Ascending aorta (tissue), 2 donors: ENCODE data around the gene VPS51. TPM values are rescaled to one million over a fixed set of nuclear protein-coding genes. Genes with fewer than 3 reads are reported as not detected.

ENCODE experiments used
- DNase-seq, 2 donors: peaks; one replicate each; pipeline ENCODE4 v3.0.0-alpha.2; 2019; ENCODE audit warnings: low spot score in 2 of 2
- H3K27ac ChIP-seq, 2 donors: fragments of 200-600 bp; sonication (generic); one replicate each; pipeline ENCODE4 v1.5.1; 2016 to 2017; ENCODE audit warnings: mild to moderate bottlenecking in 1 of 2
- H3K27me3 ChIP-seq: fragments of 200-600 bp; sonication (generic); one replicate; pipeline ENCODE4 v1.5.1; 2017
- H3K36me3 ChIP-seq, 2 donors: fragments of 200-600 bp; sonication (generic); one replicate each; pipeline ENCODE4 v1.5.1; 2016
- H3K4me1 ChIP-seq, 2 donors: fragments of 200-600 bp; sonication (generic); one replicate each; pipeline ENCODE4 v1.5.1; 2016 to 2017; ENCODE audit warnings: mild to moderate bottlenecking in 1 of 2
- H3K4me3 ChIP-seq, 2 donors: fragments of 200-600 bp; sonication (generic); one replicate each; pipeline ENCODE4 v1.5.1; 2016 to 2017; ENCODE audit warnings: mild to moderate bottlenecking in 1 of 2
- H3K9me3 ChIP-seq, 2 donors: fragments of 200-600 bp; sonication (generic); one replicate each; pipeline ENCODE4 v1.5.1; 2016
- CTCF ChIP-seq, 3 experiments: fragments of 200-600 bp in 2 of 3; fragments of 450-650 bp in 1 of 3; sonication (generic) in 2 of 3; IDR thresholded peaks; one replicate each; pipeline ENCODE4 v1.5.1; 2016 to 2019; ENCODE audit warnings: antibody characterized with exemption in 3 of 3, mild to moderate bottlenecking in 1 of 3, moderate library complexity in 1 of 3
- intact Hi-C: fragments of 100-400 bp; cut with DNase I; formaldehyde crosslinking; loops from one replicate; pipeline ENCODE4 v1.15.1; 2023
- total RNA-seq: library from RNA; depleted of rRNA; stranded (reverse); fragments of >200 nt; gene quantifications from one replicate; pipeline ENCODE4 v1.1.0, GENCODE V29; 2016

Gene VPS51
- total RNA-seq, 1 donor from 2014 or later: 226 TPM

GRCh38 chr11:65066315-65066714 lies 29.7 kb upstream of the VPS51 start:
- Histone ChIP-seq H3K36me3 (no peaks in the 10 kb centered on the region), H3K4me3 (no peak overlapping the region), H3K4me1 (no peaks in the 10 kb centered on the region), H3K27ac (no peak overlapping the region), H3K9me3 (no peaks in the 10 kb centered on the region), H3K27me3 (no peaks in the 10 kb centered on the region)
- no peak for TF ChIP-seq CTCF (IDR thresholded peaks at IDR 0.05)
- intact Hi-C loops: no loop called here
- DNase-seq: no peak

DNA sequence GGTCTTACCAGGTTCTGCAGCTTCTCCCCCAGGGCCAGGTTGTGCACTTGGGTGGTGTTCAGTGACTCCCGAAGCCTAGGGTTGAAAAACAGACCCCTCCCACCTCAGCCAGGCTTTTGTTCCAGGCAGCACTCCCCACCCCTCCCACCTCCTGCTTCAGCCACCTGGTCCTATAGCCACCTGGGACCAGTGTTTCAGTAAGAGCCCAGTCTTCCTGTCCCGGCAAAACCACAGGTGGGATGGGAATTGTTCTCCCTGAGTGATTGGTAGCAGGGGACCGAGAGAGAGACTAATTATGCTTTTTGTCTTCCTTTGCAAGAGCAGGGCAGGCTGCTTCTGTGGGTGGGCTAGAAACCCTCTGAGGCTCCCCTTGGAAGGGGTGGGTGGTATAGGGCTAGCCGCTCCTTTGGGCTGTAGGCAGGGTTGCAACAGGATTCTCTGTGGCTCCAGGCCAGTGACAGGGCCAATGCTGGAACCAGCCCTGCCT lies 29.2 kb upstream of the VPS51 start:
- TF ChIP-seq CTCF (IDR thresholded peaks at IDR 0.05): no peak
- Histone ChIP-seq H3K4me3 (no peak overlapping the region), H3K4me1 (no peaks in the 10 kb centered on the region), H3K27ac (no peak overlapping the region), H3K27me3 (no peaks in the 10 kb centered on the region), H3K36me3 (no peaks in the 10 kb centered on the region), H3K9me3 (no peaks in the 10 kb centered on the region)
- no peak for DNase-seq
- intact Hi-C loops: no loop called here

DNA sequence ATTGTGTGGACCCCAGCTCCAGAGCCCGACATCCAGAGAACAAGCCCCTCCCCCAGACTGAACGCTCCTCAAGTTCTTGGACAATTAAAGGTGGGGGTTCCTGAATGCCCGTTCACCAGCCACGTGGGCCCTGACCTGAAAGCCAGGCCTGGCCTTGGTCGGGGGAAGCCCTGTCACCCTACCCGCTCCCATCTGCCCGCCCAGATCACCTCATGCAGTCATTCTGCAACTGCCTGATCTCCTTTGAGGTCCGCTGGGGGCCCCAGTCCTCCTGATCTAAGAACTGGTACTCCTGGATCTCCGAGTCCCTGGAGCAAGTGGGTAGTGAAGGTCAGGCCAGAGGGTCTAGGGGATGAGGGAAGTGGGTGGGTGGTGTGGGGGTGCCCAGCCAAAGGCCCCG lies 28.6 kb upstream of the VPS51 start:
- H3K36me3 ChIP-seq: no peaks in the 10 kb centered on the region
- intact Hi-C loops: no loop called here
- DNase-seq: no peak

GRCh38 chr11:65069217-65069616 lies 26.8 kb upstream of the VPS51 start:
- H3K4me3 ChIP-seq: no peak overlapping the region
- no peak for TF ChIP-seq CTCF (IDR thresholded peaks at IDR 0.05)
- H3K27ac ChIP-seq: no peak overlapping the region
- no peak for DNase-seq
- intact Hi-C loops: no loop called here
- no peaks in the 10 kb centered on the region for H3K27me3 ChIP-seq
- no peaks in the 10 kb centered on the region for H3K9me3 ChIP-seq
- H3K4me1 ChIP-seq: no peaks in the 10 kb centered on the region
- no peaks in the 10 kb centered on the region for H3K36me3 ChIP-seq

More for the DNA sequence above, 28.6 kb upstream of the VPS51 start:
- no peak overlapping the region for H3K27ac ChIP-seq
- TF ChIP-seq CTCF (IDR thresholded peaks at IDR 0.05): no peak
- H3K9me3 ChIP-seq: no peaks in the 10 kb centered on the region
- no peak overlapping the region for H3K4me3 ChIP-seq
- no peaks in the 10 kb centered on the region for H3K4me1 ChIP-seq
- H3K27me3 ChIP-seq: no peaks in the 10 kb centered on the region

DNA sequence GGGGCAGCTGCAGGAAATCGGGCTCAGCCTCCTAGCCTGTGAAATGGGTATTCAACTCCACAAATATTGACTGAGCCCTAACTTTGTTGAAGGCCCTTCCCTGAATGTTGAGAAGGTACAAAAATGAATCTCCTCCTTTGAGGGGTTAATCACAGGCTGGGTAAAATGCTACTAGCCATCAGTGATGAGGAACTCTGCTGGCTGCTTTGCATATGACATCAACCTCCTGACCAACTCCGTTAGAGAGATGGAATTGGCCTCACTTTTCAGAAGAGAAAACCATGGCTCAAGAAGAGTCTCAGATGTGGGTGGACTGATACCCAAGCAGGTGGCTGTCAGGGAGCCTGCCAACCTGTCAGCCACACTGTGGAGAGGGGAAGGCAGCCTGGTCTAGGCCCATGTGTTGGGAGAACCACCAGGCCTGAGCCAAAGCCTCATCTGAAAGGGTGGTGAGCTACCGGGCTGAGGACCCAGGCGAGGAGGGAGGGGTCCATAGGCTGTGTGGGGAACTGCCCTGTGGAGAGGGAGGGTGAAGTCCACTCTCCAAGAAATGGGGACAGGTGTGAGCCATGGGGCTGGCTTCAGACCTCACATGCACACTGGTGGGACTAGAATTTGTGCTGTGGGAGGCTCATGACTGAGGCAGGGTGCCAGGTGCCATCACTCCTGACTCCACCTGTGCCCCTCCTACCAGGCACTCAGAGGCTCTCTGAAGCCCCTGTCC lies 23.9 kb upstream of the VPS51 start:
- Histone ChIP-seq H3K4me1 (no peaks in the 10 kb centered on the region), H3K36me3 (no peaks in the 10 kb centered on the region), H3K27me3 (no peaks in the 10 kb centered on the region), H3K27ac (no peak overlapping the region), H3K9me3 (no peaks in the 10 kb centered on the region), H3K4me3 (no peak overlapping the region)
- TF ChIP-seq CTCF (IDR thresholded peaks at IDR 0.05): no peak
- DNase-seq: no peak
- intact Hi-C loops: no loop called here

DNA sequence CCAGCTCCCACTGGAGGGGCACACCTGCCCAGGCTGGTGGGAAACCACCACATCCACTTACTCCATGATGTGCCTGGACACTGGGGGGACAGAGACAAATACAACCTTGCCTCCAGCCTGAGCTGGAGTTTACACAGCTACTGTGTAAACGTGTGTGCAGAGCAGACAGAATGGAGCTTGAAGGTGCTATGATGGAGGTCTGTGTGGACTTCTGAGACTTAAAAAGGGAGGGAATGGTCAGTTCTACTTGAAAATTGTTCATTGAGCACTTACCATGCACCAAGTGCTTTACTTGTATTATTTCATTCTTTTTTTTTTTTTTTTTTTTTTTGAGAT lies 23.4 kb upstream of the VPS51 start:
- no peak for TF ChIP-seq CTCF (IDR thresholded peaks at IDR 0.05)
- H3K27ac ChIP-seq: no peak overlapping the region
- H3K27me3 ChIP-seq: no peaks in the 10 kb centered on the region
- intact Hi-C loops: no loop called here
- no peaks in the 10 kb centered on the region for H3K36me3 ChIP-seq
- H3K9me3 ChIP-seq: no peaks in the 10 kb centered on the region
- H3K4me3 ChIP-seq: no peak overlapping the region
- H3K4me1 ChIP-seq: no peaks in the 10 kb centered on the region
- no peak for DNase-seq
